ENCODE measurements around the gene SMAD2.

The SMAD2 gene

GRCh38 chr18:47935321-47936055 lies 5.0 kb upstream of the SMAD2 start:
- Histone ChIP-seq H3K4me3 (ENCODE audit: low read depth in 1 of 5, low read length in 5 of 5) (no peak overlapping the region), H3K9me3 (ENCODE audit: control insufficient read depth in 5 of 5, low read length in 5 of 5) (no peaks in the 10 kb centered on the region), H3K27ac (ENCODE audit: low read depth, low read length) (no peak overlapping the region), H3K9ac (ENCODE audit: low read length in 5 of 5) (no peak overlapping the region), H3K36me3 (ENCODE audit: control insufficient read depth in 5 of 5, insufficient read depth in 5 of 5, low read length in 5 of 5) (no peaks in the 10 kb centered on the region), H3K4me1 (ENCODE audit: control insufficient read depth in 5 of 5, insufficient read depth in 5 of 5, low read length in 5 of 5) (peaks cover 0 to 20% (median 13%) of the 10 kb centered on the region in 5 donors), H3K27me3 (ENCODE audit: control insufficient read depth in 5 of 5, insufficient read depth in 4 of 5, low read length in 5 of 5) (no peaks in the 10 kb centered on the region)

DNA sequence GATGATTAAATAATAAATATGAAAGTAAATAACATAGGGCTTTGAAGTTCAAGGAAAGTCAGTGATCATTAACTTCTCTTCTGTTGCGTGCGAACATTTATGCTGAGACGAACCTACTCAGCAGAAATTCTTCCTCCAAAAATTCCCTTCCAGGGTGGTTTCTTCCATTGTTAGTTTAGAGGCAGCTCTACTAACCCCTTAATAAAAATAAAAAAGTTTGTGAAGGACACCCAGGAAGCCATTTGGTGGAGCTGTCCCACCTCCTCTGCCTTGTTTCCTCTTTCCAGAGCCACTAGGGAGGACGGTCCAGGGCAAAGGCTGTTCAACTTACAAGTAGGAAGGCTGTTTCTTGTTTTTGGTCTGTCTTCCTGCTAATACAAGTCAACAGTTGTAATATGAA lies 2.1 kb upstream of the SMAD2 start:
- Histone ChIP-seq H3K27me3 (ENCODE audit: control insufficient read depth in 5 of 5, insufficient read depth in 4 of 5, low read length in 5 of 5) (no peaks in the 10 kb centered on the region), H3K36me3 (ENCODE audit: control insufficient read depth in 5 of 5, insufficient read depth in 5 of 5, low read length in 5 of 5) (no peaks in the 10 kb centered on the region), H3K9ac (ENCODE audit: low read length in 5 of 5) (no peak overlapping the region), H3K27ac (ENCODE audit: low read depth, low read length) (no peak overlapping the region), H3K4me3 (ENCODE audit: low read depth in 1 of 5, low read length in 5 of 5) (no peak overlapping the region), H3K9me3 (ENCODE audit: control insufficient read depth in 5 of 5, low read length in 5 of 5) (no peaks in the 10 kb centered on the region), H3K4me1 (ENCODE audit: control insufficient read depth in 5 of 5, insufficient read depth in 5 of 5, low read length in 5 of 5) (peaks cover 2 to 41% (median 33%) of the 10 kb centered on the region in 5 donors)

- Histone ChIP-seq H3K9me3 (ENCODE audit: control insufficient read depth in 5 of 5, low read length in 5 of 5) (no peaks in the 10 kb centered on the region), H3K9ac (ENCODE audit: low read length in 5 of 5) (no peak overlapping the region), H3K36me3 (ENCODE audit: control insufficient read depth in 5 of 5, insufficient read depth in 5 of 5, low read length in 5 of 5) (no peaks in the 10 kb centered on the region), H3K4me3 (ENCODE audit: low read depth in 1 of 5, low read length in 5 of 5) (peak overlapping the region in 1 of 5 donors; percentile 64), H3K27ac (ENCODE audit: low read depth, low read length) (peak overlapping the region; percentile 80), H3K4me1 (ENCODE audit: control insufficient read depth in 5 of 5, insufficient read depth in 5 of 5, low read length in 5 of 5) (peaks cover 2 to 43% (median 36%) of the 10 kb centered on the region in 5 donors), H3K27me3 (ENCODE audit: control insufficient read depth in 5 of 5, insufficient read depth in 4 of 5, low read length in 5 of 5) (no peaks in the 10 kb centered on the region)
These were observed 1.7 kb upstream of the SMAD2 start for GRCh38 chr18:47932190-47932589.

- H3K4me3 ChIP-seq (ENCODE audit: low read depth in 1 of 5, low read length in 5 of 5) = peak overlapping the region; percentile 57 to 88 (median 64)
- H3K27ac ChIP-seq (ENCODE audit: low read depth, low read length) = peak overlapping the region; percentile 80
- peaks cover 2 to 47% (median 41%) of the 10 kb centered on the region in 5 donors for H3K4me1 ChIP-seq (ENCODE audit: control insufficient read depth in 5 of 5, insufficient read depth in 5 of 5, low read length in 5 of 5)
- H3K27me3 ChIP-seq (ENCODE audit: control insufficient read depth in 5 of 5, insufficient read depth in 4 of 5, low read length in 5 of 5) = no peaks in the 10 kb centered on the region
- H3K9me3 ChIP-seq (ENCODE audit: control insufficient read depth in 5 of 5, low read length in 5 of 5) = no peaks in the 10 kb centered on the region
- H3K9ac ChIP-seq (ENCODE audit: low read length in 5 of 5) = peak overlapping the region in 3 of 5 donors; percentile 60 to 81 (median 80)
- no peaks in the 10 kb centered on the region for H3K36me3 ChIP-seq (ENCODE audit: control insufficient read depth in 5 of 5, insufficient read depth in 5 of 5, low read length in 5 of 5)
These were observed 1.3 kb upstream of the SMAD2 start for GRCh38 chr18:47931718-47932103.

- H3K9me3 ChIP-seq (ENCODE audit: control insufficient read depth in 5 of 5, low read length in 5 of 5) = no peaks in the 10 kb centered on the region
- peaks cover 2 to 47% (median 44%) of the 10 kb centered on the region in 5 donors for H3K4me1 ChIP-seq (ENCODE audit: control insufficient read depth in 5 of 5, insufficient read depth in 5 of 5, low read length in 5 of 5)
- no peaks in the 10 kb centered on the region for H3K36me3 ChIP-seq (ENCODE audit: control insufficient read depth in 5 of 5, insufficient read depth in 5 of 5, low read length in 5 of 5)
- H3K27me3 ChIP-seq (ENCODE audit: control insufficient read depth in 5 of 5, insufficient read depth in 4 of 5, low read length in 5 of 5) = no peaks in the 10 kb centered on the region
- peak overlapping the region; percentile 59 to 88 (median 68) for H3K4me3 ChIP-seq (ENCODE audit: low read depth in 1 of 5, low read length in 5 of 5)
- H3K27ac ChIP-seq (ENCODE audit: low read depth, low read length) = peak overlapping the region; percentile 80
- peak overlapping the region in 4 of 5 donors; percentile 60 to 87 (median 80) for H3K9ac ChIP-seq (ENCODE audit: low read length in 5 of 5)
These were observed 665 bp upstream of the SMAD2 start for GRCh38 chr18:47930931-47931717.

- peak overlapping the region; percentile 66 to 94 (median 82) for H3K9ac ChIP-seq (ENCODE audit: low read length in 5 of 5)
- H3K4me1 ChIP-seq (ENCODE audit: control insufficient read depth in 5 of 5, insufficient read depth in 5 of 5, low read length in 5 of 5) = peaks cover 2 to 51% (median 45%) of the 10 kb centered on the region in 5 donors
- H3K4me3 ChIP-seq (ENCODE audit: low read depth in 1 of 5, low read length in 5 of 5) = peak overlapping the region; percentile 85 to 88 (median 87)
- no peaks in the 10 kb centered on the region for H3K27me3 ChIP-seq (ENCODE audit: control insufficient read depth in 5 of 5, insufficient read depth in 4 of 5, low read length in 5 of 5)
- H3K36me3 ChIP-seq (ENCODE audit: control insufficient read depth in 5 of 5, insufficient read depth in 5 of 5, low read length in 5 of 5) = no peaks in the 10 kb centered on the region
- H3K9me3 ChIP-seq (ENCODE audit: control insufficient read depth in 5 of 5, low read length in 5 of 5) = no peaks in the 10 kb centered on the region
- peak overlapping the region; percentile 96 for H3K27ac ChIP-seq (ENCODE audit: low read depth, low read length)
These were observed 719 bp downstream of the SMAD2 start for GRCh38 chr18:47929681-47930198.

- peak overlapping the region in 4 of 5 donors; percentile 7 to 87 (median 30) for H3K4me3 ChIP-seq (ENCODE audit: low read depth in 1 of 5, low read length in 5 of 5)
These were observed 2.0 kb downstream of the SMAD2 start for GRCh38 chr18:47928466-47928865.

GRCh38 chr18:47926101-47926850 lies 4.2 kb downstream of the SMAD2 start:
- no peak overlapping the region for H3K4me3 ChIP-seq (ENCODE audit: low read depth in 1 of 5, low read length in 5 of 5)
- H3K27me3 ChIP-seq (ENCODE audit: control insufficient read depth in 5 of 5, insufficient read depth in 4 of 5, low read length in 5 of 5) = no peaks in the 10 kb centered on the region
- peaks cover 2 to 46% (median 32%) of the 10 kb centered on the region in 5 donors for H3K4me1 ChIP-seq (ENCODE audit: control insufficient read depth in 5 of 5, insufficient read depth in 5 of 5, low read length in 5 of 5)
- no peaks in the 10 kb centered on the region for H3K9me3 ChIP-seq (ENCODE audit: control insufficient read depth in 5 of 5, low read length in 5 of 5)
- H3K9ac ChIP-seq (ENCODE audit: low read length in 5 of 5) = peak overlapping the region in 1 of 5 donors; percentile 20
- H3K27ac ChIP-seq (ENCODE audit: low read depth, low read length) = no peak overlapping the region
- no peaks in the 10 kb centered on the region for H3K36me3 ChIP-seq (ENCODE audit: control insufficient read depth in 5 of 5, insufficient read depth in 5 of 5, low read length in 5 of 5)

More at GRCh38 chr18:47928466-47928865, 2.0 kb downstream of the SMAD2 start:
- Histone ChIP-seq H3K36me3 (ENCODE audit: control insufficient read depth in 5 of 5, insufficient read depth in 5 of 5, low read length in 5 of 5) (no peaks in the 10 kb centered on the region), H3K27me3 (ENCODE audit: control insufficient read depth in 5 of 5, insufficient read depth in 4 of 5, low read length in 5 of 5) (no peaks in the 10 kb centered on the region), H3K4me1 (ENCODE audit: control insufficient read depth in 5 of 5, insufficient read depth in 5 of 5, low read length in 5 of 5) (peaks cover 2 to 51% (median 45%) of the 10 kb centered on the region in 5 donors), H3K9ac (ENCODE audit: low read length in 5 of 5) (peak overlapping the region in 3 of 5 donors; percentile 12 to 87 (median 82)), H3K9me3 (ENCODE audit: control insufficient read depth in 5 of 5, low read length in 5 of 5) (no peaks in the 10 kb centered on the region), H3K27ac (ENCODE audit: low read depth, low read length) (peak overlapping the region; percentile 17)

- Histone ChIP-seq H3K27me3 (ENCODE audit: control insufficient read depth in 5 of 5, insufficient read depth in 4 of 5, low read length in 5 of 5) (no peaks in the 10 kb centered on the region), H3K27ac (ENCODE audit: low read depth, low read length) (no peak overlapping the region), H3K9me3 (ENCODE audit: control insufficient read depth in 5 of 5, low read length in 5 of 5) (no peaks in the 10 kb centered on the region), H3K9ac (ENCODE audit: low read length in 5 of 5) (no peak overlapping the region), H3K36me3 (ENCODE audit: control insufficient read depth in 5 of 5, insufficient read depth in 5 of 5, low read length in 5 of 5) (peaks cover 0 to 2% (median 0%) of the 10 kb centered on the region in 5 donors), H3K4me1 (ENCODE audit: control insufficient read depth in 5 of 5, insufficient read depth in 5 of 5, low read length in 5 of 5) (peaks cover 0 to 20% (median 0%) of the 10 kb centered on the region in 5 donors), H3K4me3 (ENCODE audit: low read depth in 1 of 5, low read length in 5 of 5) (no peak overlapping the region)
These were observed 10.5 kb downstream of the SMAD2 start for GRCh38 chr18:47919916-47920315.
